T-helper 1 cell (primary cell): ENCODE data around the gene UBFD1.
"Not testable (repeated sequence)": the region's sequence is repeated elsewhere in the genome, so short reads cannot be mapped to it uniquely, and the experiment has no call there.

Experiments
- DNase-seq, 5 donors: peaks; one replicate each; pipeline ENCODE4 v3.0.0-alpha.2; 2012 to 2020

Gene UBFD1

GRCh38 chr16:23610905-23611304, 53.4 kb downstream of the UBFD1 start:
- not testable (repeated sequence) for DNase-seq

GRCh38 chr16:23611936-23612335, 54.4 kb downstream of the UBFD1 start:
- DNase-seq: no peak

- DNase-seq: no peak
Measured at GRCh38 chr16:23615805-23616204, 58.3 kb downstream of the UBFD1 start.
